ENCODE data around the gene KYNU.
"Not testable (repeated sequence)": the region's sequence is repeated elsewhere in the genome, so short reads cannot be mapped to it uniquely, and the experiment has no call there.

Gene KYNU

GRCh38 chr2:143051465-143051864 is 174.0 kb downstream of the KYNU start:
- no peaks in the 10 kb centered on the region for H3K36me3 ChIP-seq (ENCODE audit: low read depth)
- H3K27ac ChIP-seq (ENCODE audit: poor library complexity, severe bottlenecking), result no peak overlapping the region
- ATAC-seq (ENCODE audit: low read depth), result no peak
- TF ChIP-seq CTCF (IDR thresholded peaks at IDR 0.05; ENCODE audit: poor library complexity, severe bottlenecking), result no peak
- no peak for DNase-seq (ENCODE audit: low spot score)
- no peaks in the 10 kb centered on the region for H3K9me3 ChIP-seq (ENCODE audit: severe bottlenecking)
- no peak overlapping the region for H3K4me3 ChIP-seq (ENCODE audit: severe bottlenecking)
- no peaks in the 10 kb centered on the region for H3K4me1 ChIP-seq (ENCODE audit: insufficient read depth, poor library complexity, severe bottlenecking)
- H3K27me3 ChIP-seq (ENCODE audit: insufficient read depth, poor library complexity, severe bottlenecking), result no peaks in the 10 kb centered on the region

- H3K27ac ChIP-seq (ENCODE audit: poor library complexity, severe bottlenecking); DNase-seq (ENCODE audit: low spot score); H3K4me1 ChIP-seq (ENCODE audit: insufficient read depth, poor library complexity, severe bottlenecking); H3K4me3 ChIP-seq (ENCODE audit: severe bottlenecking); H3K36me3 ChIP-seq (ENCODE audit: low read depth); H3K27me3 ChIP-seq (ENCODE audit: insufficient read depth, poor library complexity, severe bottlenecking); ATAC-seq (ENCODE audit: low read depth); H3K9me3 ChIP-seq (ENCODE audit: severe bottlenecking): not testable (repeated sequence)
Observed at GRCh38 chr2:143053437-143053836, 176.0 kb downstream of the KYNU start.

- ATAC-seq (ENCODE audit: low read depth), result no peak
- no peak overlapping the region for H3K27ac ChIP-seq (ENCODE audit: poor library complexity, severe bottlenecking)
- no peak for DNase-seq (ENCODE audit: low spot score)
- H3K36me3 ChIP-seq (ENCODE audit: low read depth), result no peaks in the 10 kb centered on the region
- no peaks in the 10 kb centered on the region for H3K4me1 ChIP-seq (ENCODE audit: insufficient read depth, poor library complexity, severe bottlenecking)
- H3K9me3 ChIP-seq (ENCODE audit: severe bottlenecking), result no peaks in the 10 kb centered on the region
- no peaks in the 10 kb centered on the region for H3K27me3 ChIP-seq (ENCODE audit: insufficient read depth, poor library complexity, severe bottlenecking)
- no peak overlapping the region for H3K4me3 ChIP-seq (ENCODE audit: severe bottlenecking)
- no peak for TF ChIP-seq CTCF (IDR thresholded peaks at IDR 0.05; ENCODE audit: poor library complexity, severe bottlenecking)
Observed at GRCh38 chr2:143056550-143056949, 179.1 kb downstream of the KYNU start.

- H3K27ac ChIP-seq (ENCODE audit: poor library complexity, severe bottlenecking), result no peak overlapping the region
- ATAC-seq (ENCODE audit: low read depth), result no peak
- TF ChIP-seq CTCF (IDR thresholded peaks at IDR 0.05; ENCODE audit: poor library complexity, severe bottlenecking), result no peak
Observed at GRCh38 chr2:143058851-143059250, 181.4 kb downstream of the KYNU start.

GRCh38 chr2:143063612-143064200 is 186.2 kb downstream of the KYNU start:
- no peaks in the 10 kb centered on the region for H3K36me3 ChIP-seq (ENCODE audit: low read depth)
- H3K27me3 ChIP-seq (ENCODE audit: insufficient read depth, poor library complexity, severe bottlenecking), result no peaks in the 10 kb centered on the region
- DNase-seq (ENCODE audit: low spot score), result no peak
- H3K27ac ChIP-seq (ENCODE audit: poor library complexity, severe bottlenecking), result no peak overlapping the region
- no peak for TF ChIP-seq CTCF (IDR thresholded peaks at IDR 0.05; ENCODE audit: poor library complexity, severe bottlenecking)
- H3K4me1 ChIP-seq (ENCODE audit: insufficient read depth, poor library complexity, severe bottlenecking), result no peaks in the 10 kb centered on the region
- no peak overlapping the region for H3K4me3 ChIP-seq (ENCODE audit: severe bottlenecking)
- H3K9me3 ChIP-seq (ENCODE audit: severe bottlenecking), result no peaks in the 10 kb centered on the region
- ATAC-seq (ENCODE audit: low read depth), result no peak

More at GRCh38 chr2:143058851-143059250, 181.4 kb downstream of the KYNU start:
- Histone ChIP-seq H3K36me3 (ENCODE audit: low read depth) (no peaks in the 10 kb centered on the region), H3K27me3 (ENCODE audit: insufficient read depth, poor library complexity, severe bottlenecking) (no peaks in the 10 kb centered on the region), H3K4me3 (ENCODE audit: severe bottlenecking) (no peak overlapping the region), H3K4me1 (ENCODE audit: insufficient read depth, poor library complexity, severe bottlenecking) (no peaks in the 10 kb centered on the region), H3K9me3 (ENCODE audit: severe bottlenecking) (no peaks in the 10 kb centered on the region)
- no peak for DNase-seq (ENCODE audit: low spot score)
